BJ (cell line): ENCODE results near the gene TYMP. TPM values are rescaled to one million over a fixed set of nuclear protein-coding genes. Genes with fewer than 3 reads are reported as not detected.

Experiments used
- CTCF ChIA-PET: fragments of 350-600 bp; formaldehyde crosslinking; extraction: SDS; loops from one replicate; lab custom pipeline; 2021; ENCODE audit warnings: antibody characterized with exemption, inconsistent platforms; lab: Yijun Ruan, JAX
- POLR2A ChIA-PET: fragments of 300-600 bp; sonication (Branson Sonifier 250); formaldehyde crosslinking; extraction: SDS; loops from one replicate; lab custom pipeline; 2021; ENCODE audit warnings: antibody characterized with exemption; lab: Charles Lee
- DNase-seq: peaks from one replicate; pipeline ENCODE4 v3.0.0-alpha.2; 2011; ENCODE audit warnings: low read depth
- H3K27me3 ChIP-seq: 2 replicates; pipeline ENCODE4 v1.6.0; 2011; ENCODE audit warnings: low read length; ENCODE audit not compliant: control insufficient read depth, insufficient read depth
- H3K36me3 ChIP-seq: 2 replicates; pipeline ENCODE4 v1.5.1; 2011; ENCODE audit warnings: low read length; ENCODE audit not compliant: control insufficient read depth, insufficient read depth
- H3K4me3 ChIP-seq: 2 replicates; pipeline ENCODE4 v1.5.1; 2011; ENCODE audit warnings: low read depth, mild to moderate bottlenecking, control low read depth, low read length
- polyA plus RNA-seq: library from polyadenylated mRNA; depleted of rRNA; stranded (reverse); fragments of >200 nt; gene quantifications from 2 replicates; pipeline ENCODE4 v1.2.3, GENCODE V29; 2011
- TF ChIP-seq, protein P1 (sequence below): IDR thresholded peaks from 2 replicates; pipeline ENCODE4 v1.5.1; 2011; ENCODE audit warnings: low read depth, mild to moderate bottlenecking, control low read depth, inconsistent platforms, low read length, moderate library complexity; ENCODE audit not compliant: insufficient read depth

The TYMP gene
- polyA plus RNA-seq, 1 experiment = 20.6 TPM

DNA sequence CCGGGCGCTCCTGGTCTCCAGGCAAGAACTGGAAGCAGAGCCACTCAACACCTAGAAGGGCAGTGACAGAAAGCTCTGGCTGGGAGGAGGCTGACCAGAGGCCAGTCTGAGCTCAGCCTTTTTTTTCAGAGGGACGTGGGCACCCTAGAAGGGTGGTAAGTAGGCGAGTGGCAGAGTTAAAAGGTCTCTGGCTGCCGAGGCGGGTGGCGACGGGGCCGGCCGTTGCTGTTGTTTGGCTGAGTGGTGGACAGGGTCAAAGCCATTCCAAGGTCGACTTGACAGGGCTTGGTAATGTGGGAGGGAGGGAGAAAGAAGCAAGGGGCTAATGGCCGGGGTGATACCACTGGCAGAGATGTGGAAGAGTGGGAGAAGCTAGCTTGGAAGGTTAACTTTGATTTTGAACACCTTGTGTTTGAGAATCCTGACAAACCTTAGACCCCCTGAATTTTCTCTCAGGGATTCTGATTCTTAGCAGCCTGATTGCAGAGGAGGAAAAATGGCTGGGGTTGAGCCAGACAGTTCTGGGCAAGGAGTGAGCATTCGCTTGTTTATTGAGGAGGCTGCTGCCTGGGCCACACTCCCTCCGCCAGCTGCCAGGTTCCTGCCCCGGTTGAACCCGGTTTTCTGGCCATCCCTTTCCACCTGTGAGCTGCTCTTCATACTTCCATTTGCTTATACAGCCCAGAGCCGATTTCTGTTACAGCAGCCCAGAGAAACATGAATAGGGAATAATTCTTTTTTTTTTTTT, 33.8 kb upstream of the TYMP start:
- DNase-seq = no peak
- ChIA-PET POLR2A (no interaction called here), CTCF (interaction anchor here (0.6 to 2.8 kb wide), 19 partner anchors 9 to 133 kb away, joined by 3 to 20 read pairs (median 5); partner anchors contain the start of genes KLHDC7B, SCO2 and TYMP)
- H3K4me3 ChIP-seq = peak overlapping the region; percentile 52
- H3K36me3 ChIP-seq = no peaks in the 10 kb centered on the region
- H3K27me3 ChIP-seq = peaks cover 5% of the 10 kb centered on the region; the same call in 1 of the 2 replicates
- TF ChIP-seq, protein P1, sequence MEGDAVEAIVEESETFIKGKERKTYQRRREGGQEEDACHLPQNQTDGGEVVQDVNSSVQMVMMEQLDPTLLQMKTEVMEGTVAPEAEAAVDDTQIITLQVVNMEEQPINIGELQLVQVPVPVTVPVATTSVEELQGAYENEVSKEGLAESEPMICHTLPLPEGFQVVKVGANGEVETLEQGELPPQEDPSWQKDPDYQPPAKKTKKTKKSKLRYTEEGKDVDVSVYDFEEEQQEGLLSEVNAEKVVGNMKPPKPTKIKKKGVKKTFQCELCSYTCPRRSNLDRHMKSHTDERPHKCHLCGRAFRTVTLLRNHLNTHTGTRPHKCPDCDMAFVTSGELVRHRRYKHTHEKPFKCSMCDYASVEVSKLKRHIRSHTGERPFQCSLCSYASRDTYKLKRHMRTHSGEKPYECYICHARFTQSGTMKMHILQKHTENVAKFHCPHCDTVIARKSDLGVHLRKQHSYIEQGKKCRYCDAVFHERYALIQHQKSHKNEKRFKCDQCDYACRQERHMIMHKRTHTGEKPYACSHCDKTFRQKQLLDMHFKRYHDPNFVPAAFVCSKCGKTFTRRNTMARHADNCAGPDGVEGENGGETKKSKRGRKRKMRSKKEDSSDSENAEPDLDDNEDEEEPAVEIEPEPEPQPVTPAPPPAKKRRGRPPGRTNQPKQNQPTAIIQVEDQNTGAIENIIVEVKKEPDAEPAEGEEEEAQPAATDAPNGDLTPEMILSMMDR = no peak

DNA sequence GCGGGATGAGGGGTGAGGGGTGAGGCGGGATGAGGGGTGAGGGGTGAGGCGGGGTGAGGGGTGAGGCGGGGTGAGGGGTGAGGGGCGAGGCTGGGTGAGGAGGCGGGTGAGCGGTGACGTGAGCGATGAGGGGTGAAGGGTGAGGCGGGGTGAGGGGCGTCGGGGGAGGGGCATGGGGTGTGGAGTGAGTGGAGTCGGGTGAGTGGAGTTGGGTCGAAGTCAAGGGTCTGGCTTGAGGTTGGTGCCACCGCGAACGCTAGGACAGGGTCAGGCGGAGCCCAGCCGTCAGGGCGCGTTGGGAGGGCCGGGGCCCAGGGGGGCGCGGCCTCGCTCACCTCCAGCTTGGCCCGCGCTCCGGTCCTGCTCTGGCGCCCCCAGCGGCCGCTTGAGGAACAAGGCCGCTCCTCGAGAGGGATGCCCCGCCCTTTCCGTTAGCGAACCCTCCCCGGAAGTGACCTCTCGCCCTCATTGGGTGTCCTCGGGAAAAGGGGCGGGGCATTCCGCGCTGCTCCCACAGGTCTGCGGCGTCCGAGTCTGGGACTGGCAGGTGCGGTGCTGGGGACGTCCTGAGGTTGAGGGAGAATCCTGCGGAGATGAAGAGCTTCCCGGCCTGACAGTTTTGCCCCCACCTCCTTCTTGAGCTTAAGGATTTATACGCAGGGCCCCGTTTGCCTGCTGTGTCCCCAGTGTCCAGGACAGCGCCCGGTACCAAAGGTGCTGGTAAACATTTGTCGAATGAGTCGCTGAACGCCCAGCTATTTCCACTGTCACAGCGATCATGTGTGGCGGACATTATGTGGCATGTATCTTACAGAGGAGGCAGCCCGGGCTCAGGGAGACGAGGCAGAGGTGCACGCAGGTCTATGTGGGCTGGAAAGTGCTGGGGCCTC, 33.0 kb upstream of the TYMP start, which contains the start of gene SYCE3:
Gene SYCE3, minus strand, starts transcription at position 397 of the 890 bp plus-strand sequence. CDS start 6,514 bp downstream, outside the sequence.
- peaks cover 7% of the 10 kb centered on the region; the same call in 1 of the 2 replicates for H3K27me3 ChIP-seq
- peak within 1 kb of the TSS; percentile 52 for H3K4me3 ChIP-seq
- ChIA-PET POLR2A (no interaction called here), CTCF (interaction anchor here (0.6 to 2.8 kb wide), 21 partner anchors 9 to 134 kb away, joined by 3 to 20 read pairs (median 5); partner anchors contain the start of genes KLHDC7B, SCO2 and TYMP)
- DNase-seq = peak; percentile 30
- TF ChIP-seq, protein P1 = peak; percentile 84
- no peaks in the 10 kb centered on the region for H3K36me3 ChIP-seq

DNA sequence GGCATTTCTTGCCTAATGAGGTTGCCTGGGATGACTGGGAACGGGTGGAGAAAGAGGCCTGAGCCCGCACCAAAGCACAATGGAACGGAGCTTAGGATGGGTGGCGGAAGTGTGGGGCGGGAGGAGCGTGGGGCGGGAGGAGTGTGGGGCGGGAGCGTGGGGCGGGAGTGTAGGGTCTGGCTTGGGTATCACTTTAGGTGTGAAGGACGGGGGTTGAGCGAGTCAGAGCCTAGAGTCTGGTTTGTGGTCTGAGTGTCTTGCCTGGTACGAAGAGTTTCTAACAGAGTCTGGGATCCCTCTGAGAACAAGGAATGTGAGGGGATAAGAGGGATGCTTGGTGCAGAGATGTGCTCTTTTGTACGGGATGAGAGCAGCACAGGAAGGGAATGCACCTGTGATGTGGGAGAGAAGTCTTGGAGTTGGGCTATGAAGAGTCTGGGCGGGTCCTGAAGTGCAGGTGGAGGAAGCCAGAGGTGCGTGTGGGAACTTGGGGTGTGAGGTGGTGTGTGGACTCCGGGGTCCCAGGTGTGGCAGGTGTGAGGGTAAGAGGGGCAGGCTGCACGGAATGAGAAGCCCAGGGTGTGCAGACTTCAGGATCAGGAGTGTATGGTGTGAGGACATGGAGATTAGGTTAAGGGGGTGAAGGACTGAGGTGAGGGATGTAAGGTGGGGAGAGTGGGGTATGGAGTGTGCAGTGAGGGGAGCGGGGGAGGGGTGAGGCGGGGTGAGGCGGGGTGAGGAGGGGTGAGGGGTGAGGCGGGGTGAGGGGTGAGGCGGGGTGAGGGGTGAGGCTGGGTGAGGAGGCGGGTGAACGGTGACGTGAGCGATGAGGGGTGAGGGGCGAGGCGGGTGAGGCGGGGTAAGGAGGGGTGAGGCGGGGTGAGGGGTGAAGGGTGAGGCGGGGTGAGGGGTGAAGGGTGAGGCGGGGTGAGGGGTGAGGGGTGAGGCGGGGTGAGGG, 31.9 kb upstream of the TYMP start:
- Histone ChIP-seq H3K4me3 (no peak overlapping the region), H3K27me3 (peaks cover 9% of the 10 kb centered on the region; the same call in 1 of the 2 replicates), H3K36me3 (no peaks in the 10 kb centered on the region)
- ChIA-PET CTCF (interaction anchor here (1.8 kb wide), 1 partner anchor 13 kb away, joined by 8 read pairs; no protein-coding TSS in a partner anchor), POLR2A (no interaction called here)
- DNase-seq = no peak
- TF ChIP-seq, protein P1 = no peak

DNA sequence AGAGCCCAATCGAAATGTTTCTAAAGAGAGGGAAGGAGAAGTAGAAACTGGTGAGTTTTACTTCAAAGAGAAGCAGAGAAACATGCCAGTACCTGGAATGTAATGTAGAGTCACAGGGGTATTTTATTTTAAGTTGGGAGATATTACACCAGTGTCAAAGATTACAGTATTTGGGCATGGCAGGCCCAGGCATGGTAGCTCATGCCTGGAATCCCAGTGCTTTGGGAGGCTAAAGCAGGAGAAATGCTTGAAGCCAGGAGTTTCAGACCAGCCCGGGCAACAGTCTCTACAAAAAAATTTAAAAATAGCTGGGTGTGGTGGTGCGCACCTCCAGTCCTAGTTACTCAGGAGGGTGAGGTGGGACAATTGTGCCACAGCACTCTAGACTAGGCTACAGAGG, 30.2 kb upstream of the TYMP start:
- DNase-seq = no peak
- H3K4me3 ChIP-seq = no peak overlapping the region
- TF ChIP-seq, protein P1 = no peak
- POLR2A ChIA-PET = interaction anchor here (0.6 kb wide), 1 partner anchor 78 kb away, joined by 6 read pairs; no protein-coding TSS in a partner anchor
- H3K27me3 ChIP-seq = peaks cover 9% of the 10 kb centered on the region; the same call in 1 of the 2 replicates
- CTCF ChIA-PET = interaction anchor here (0.8 to 1.8 kb wide), 3 partner anchors 9 to 12 kb away, joined by 3 to 8 read pairs (median 5); no protein-coding TSS in a partner anchor
- no peaks in the 10 kb centered on the region for H3K36me3 ChIP-seq
